SK-N-SH (cell line): ENCODE measurements around the gene MCC. TPM values are rescaled to one million over a fixed set of nuclear protein-coding genes. Genes with fewer than 3 reads are reported as not detected.

Experiments
- CTCF ChIA-PET: fragments of 300-600, 350-600 bp; formaldehyde crosslinking; extraction: SDS; loops from one replicate; lab custom pipeline; 2021; lab: Yijun Ruan, JAX
- POLR2A ChIA-PET: fragments of 350-600 bp; sonication (Branson Sonifier 250); formaldehyde crosslinking; extraction: SDS; loops from one replicate; lab custom pipeline; 2020; ENCODE audit warnings: antibody characterized with exemption, inconsistent platforms; lab: Yijun Ruan, JAX
- DNase-seq: peaks from one replicate; pipeline ENCODE4 v3.0.0; 2012
- H2AFZ ChIP-seq: fragments of 200-600 bp; sonication (generic); 2 replicates; pipeline ENCODE4 v1.8.1; 2016; ENCODE audit warnings: antibody characterized with exemption, mild to moderate bottlenecking, low read depth
- H3F3A ChIP-seq: fragments of 200-600 bp; sonication (generic); replicated peaks from 2 replicates; pipeline ENCODE3; 2016; ENCODE audit warnings: antibody characterized with exemption, mild to moderate bottlenecking; ENCODE audit not compliant: insufficient read depth
- H3K27ac ChIP-seq, 2 experiments: fragments of 200-500 bp in 1 of 2; fragments of 200-600 bp in 1 of 2; sonication (Bioruptor generic) in 1 of 2; sonication (generic), shearing (Covaris generic) in 1 of 2; 2 replicates each; pipeline versions ENCODE4 v1.5.1 to v1.6.1; 2014 to 2016; ENCODE audit warnings: low read depth in 2 of 2, inconsistent platforms in 1 of 2, low read length in 1 of 2, mild to moderate bottlenecking in 1 of 2, mixed read lengths in 1 of 2
- H3K27me3 ChIP-seq: fragments of 200-600 bp; sonication (generic), shearing (Covaris generic); 2 replicates; pipeline ENCODE4 v1.6.1; 2016; ENCODE audit warnings: mixed run types; ENCODE audit not compliant: insufficient read depth
- H3K36me3 ChIP-seq, 2 experiments: fragments of 200-500 bp in 1 of 2; fragments of 200-600 bp in 1 of 2; sonication (Bioruptor generic) in 1 of 2; sonication (generic) in 1 of 2; replicated peaks in 1 of 2; 2 replicates each; pipeline versions ENCODE3 to v1.5.1; 2014 to 2016; ENCODE audit warnings: low read length in 1 of 2, mild to moderate bottlenecking in 1 of 2; ENCODE audit not compliant: insufficient read depth in 2 of 2, control insufficient read depth in 1 of 2
- H3K4me1 ChIP-seq, 2 experiments: fragments of 200-500 bp in 1 of 2; fragments of 200-600 bp in 1 of 2; sonication (Bioruptor generic) in 1 of 2; sonication (generic), shearing (Covaris generic) in 1 of 2; 2 replicates each; pipeline versions ENCODE4 v1.5.1 to v1.6.1; 2014 to 2016; ENCODE audit warnings: low read depth in 1 of 2, low read length in 1 of 2, mixed run types in 1 of 2; ENCODE audit not compliant: insufficient read depth in 2 of 2, control insufficient read depth in 1 of 2
- H3K4me2 ChIP-seq: fragments of 200-600 bp; sonication (generic), shearing (Covaris generic); 2 replicates; pipeline ENCODE4 v1.6.1; 2017; ENCODE audit warnings: mixed run types
- H3K4me3 ChIP-seq, 2 experiments: fragments of 200-500 bp in 1 of 2; fragments of 200-600 bp in 1 of 2; sonication (Bioruptor generic) in 1 of 2; sonication (generic), shearing (Covaris generic) in 1 of 2; 2 replicates each; pipeline versions ENCODE4 v1.5.1 to v1.8.1; 2014 to 2016; ENCODE audit warnings: low read depth in 2 of 2, inconsistent platforms in 1 of 2, low read length in 1 of 2, mild to moderate bottlenecking in 1 of 2, mixed read lengths in 1 of 2, moderate library complexity in 1 of 2
- H3K79me2 ChIP-seq: fragments of 200-600 bp; sonication (generic); 2 replicates; pipeline ENCODE4 v1.8.1; 2017; ENCODE audit warnings: mild to moderate bottlenecking; ENCODE audit not compliant: insufficient read depth
- H3K9ac ChIP-seq: fragments of 200-600 bp; sonication (generic); 2 replicates; pipeline ENCODE4 v1.6.1; 2017; ENCODE audit warnings: mixed run types
- H3K9me2 ChIP-seq: fragments of 200-600 bp; sonication (generic); 2 replicates; pipeline ENCODE4 v1.6.1; 2017; ENCODE audit warnings: mixed run types
- H3K9me3 ChIP-seq: fragments of 200-600 bp; sonication (generic); 2 replicates; pipeline ENCODE4 v1.6.1; 2017; ENCODE audit warnings: mixed run types, mild to moderate bottlenecking, moderate library complexity
- H4K20me1 ChIP-seq: fragments of 200-600 bp; sonication (generic); 2 replicates; pipeline ENCODE4 v1.6.1; 2017; ENCODE audit warnings: mild to moderate bottlenecking, mixed run types; ENCODE audit not compliant: insufficient read depth
- CHD2 ChIP-seq: fragments of 150-350 bp; IDR thresholded peaks from 2 replicates; pipeline ENCODE4 v1.6.1; 2018; ENCODE audit warnings: low read length; ENCODE audit not compliant: partially characterized antibody
- CTCF ChIP-seq: fragments of 200-600 bp; sonication (generic); IDR thresholded peaks from 2 replicates; pipeline ENCODE4 v1.6.1; 2017; ENCODE audit warnings: antibody characterized with exemption, mild to moderate bottlenecking, moderate library complexity
- ELF1 ChIP-seq: IDR thresholded peaks from 2 replicates; pipeline ENCODE4 v1.4.0; 2012
- FOXM1 ChIP-seq: IDR thresholded peaks from 2 replicates; pipeline ENCODE4 v1.4.0; 2012; ENCODE audit warnings: low read depth, mild to moderate bottlenecking
- MAX ChIP-seq: IDR thresholded peaks from 2 replicates; pipeline ENCODE4 v1.4.0; 2012; ENCODE audit warnings: low read depth
- NFIC ChIP-seq: IDR thresholded peaks from 2 replicates; pipeline ENCODE4 v1.4.0; 2012; ENCODE audit warnings: borderline replicate concordance
- NRF1 ChIP-seq: IDR thresholded peaks from 2 replicates; pipeline ENCODE4 v1.6.1; 2012; ENCODE audit warnings: low read depth, mild to moderate bottlenecking, low read length
- PBX3 ChIP-seq: IDR thresholded peaks from 2 replicates; pipeline ENCODE4; 2012
- RCOR1 ChIP-seq: fragments of 150-350 bp; IDR thresholded peaks from 2 replicates; pipeline ENCODE4 v1.6.1; 2017; ENCODE audit warnings: antibody characterized with exemption, low read length
- USF1 ChIP-seq: IDR thresholded peaks from 2 replicates; pipeline ENCODE4 v1.4.0; 2012; ENCODE audit warnings: low read depth, borderline replicate concordance
- WGBS: methylation state at CpG from one replicate; pipeline ENCODE4 v1.1.6; 2017; ENCODE audit warnings: low lambda C conversion rate; 5-methylcytosine and 5-hydroxymethylcytosine counted together
- polyA plus RNA-seq, 3 experiments: library from polyadenylated mRNA; depleted of rRNA; stranded (reverse); fragments of >200 nt; gene quantifications; 2 replicates each; pipeline ENCODE4 v1.2.3, GENCODE V29; 2012

MCC gene
- polyA plus RNA-seq, 1 of the 3 experiments (the other 2 are of a cell fraction), result 3.6 TPM

- Histone ChIP-seq H3K79me2 (no peaks in the 10 kb centered on the region), H2AFZ (no peak overlapping the region), H3K4me1 (peaks cover 12 to 17% of the 10 kb centered on the region in 2 experiments; a peak in 3 of 4 replicates), H3K27me3 (no peaks in the 10 kb centered on the region), H4K20me1 (no peaks in the 10 kb centered on the region), H3K4me2 (no peak overlapping the region), H3K27ac (no peak overlapping the region), H3K9me3 (no peaks in the 10 kb centered on the region), H3K9me2 (no peaks in the 10 kb centered on the region), H3K9ac (no peak overlapping the region), H3K36me3 (no peaks in the 10 kb centered on the region), H3K4me3 (no peak overlapping the region), H3F3A (peaks cover 6% of the 10 kb centered on the region)
- TF ChIP-seq RCOR1 (no peak), ELF1 (no peak), NRF1 (no peak), PBX3 (no peak), USF1 (no peak), FOXM1 (no peak), CHD2 (no peak), MAX (no peak)
- DNase-seq, result no peak
- ChIA-PET CTCF (interaction anchor here (0.6 to 2.1 kb wide), 3 partner anchors 9 to 558 kb away, joined by 3 to 15 read pairs (median 4); no protein-coding TSS in a partner anchor), POLR2A (interaction anchor here (0.5 kb wide), 1 partner anchor 226 kb away, joined by 3 read pairs; no protein-coding TSS in a partner anchor)
- 82% methylated on average over 8 of the region's 9 CpGs for WGBS
Measured at GRCh38 chr5:113053511-113053995, 434.7 kb downstream of the MCC start.

GRCh38 chr5:113052041-113052795 lies 436.0 kb downstream of the MCC start:
- CTCF ChIA-PET, result interaction anchor here (0.6 to 2.1 kb wide), 7 partner anchors 9 to 559 kb away, joined by 3 to 15 read pairs (median 3); no protein-coding TSS in a partner anchor
- Histone ChIP-seq H3F3A (peaks cover 6% of the 10 kb centered on the region), H3K27me3 (no peaks in the 10 kb centered on the region), H3K79me2 (no peaks in the 10 kb centered on the region), H3K9ac (no peak overlapping the region), H3K9me2 (no peaks in the 10 kb centered on the region), H3K9me3 (no peaks in the 10 kb centered on the region)
- DNase-seq, result no peak
- TF ChIP-seq CTCF, result no peak
- TF ChIP-seq NFIC, result 0 out of 2 replicates have a peak, but pooled peaks have one; percentile 9
- TF ChIP-seq, all 33 proteins: peak for 1
- no peak overlapping the region for H3K27ac ChIP-seq
- no peaks in the 10 kb centered on the region for H3K36me3 ChIP-seq
- H4K20me1 ChIP-seq, result no peaks in the 10 kb centered on the region
- H3K4me1 ChIP-seq, result peaks cover 5 to 12% of the 10 kb centered on the region in 2 experiments; a peak in 2 of 4 replicates
- H3K4me3 ChIP-seq, result no peak overlapping the region
- 74% methylated on average over 10 of the region's 10 CpGs for WGBS
- no peak overlapping the region for H3K4me2 ChIP-seq
- POLR2A ChIA-PET, result no interaction called here
- no peak overlapping the region for H2AFZ ChIP-seq
